K562 (cell line): ENCODE data around the gene GCG. TPM values are rescaled to one million over a fixed set of nuclear protein-coding genes. Genes with fewer than 3 reads are reported as not detected.

Source experiments
- ATAC-seq: fragments of 200-7000 bp; cut with Tn5 transposase; 3 replicates; pipeline ENCODE4 v1.9.1; 2020; ENCODE audit warnings: moderate library complexity
- BruUV-seq: library from RNA; stranded (reverse); fragments of 400-500 nt; replicated peaks from 2 replicates; lab custom pipeline; 2021; lab: Mats Ljungman, UMichigan
- CTCF ChIA-PET: fragments of 300-600 bp; formaldehyde crosslinking; extraction: SDS; loops from one replicate; lab custom pipeline; 2021; ENCODE audit warnings: low intra/inter-chr PET ratio; lab: Yijun Ruan, JAX
- POLR2A ChIA-PET: fragments of 300-600, 350-650 bp; sonication (Branson Sonifier 250); formaldehyde crosslinking; extraction: SDS; loops from one replicate; lab custom pipeline; 2021; ENCODE audit warnings: antibody characterized with exemption, inconsistent platforms; lab: Yijun Ruan, JAX
- DNase-seq, 4 experiments: peaks; one replicate each; pipeline versions ENCODE4 v3.0.0 to v3.0.0-alpha.2; 2011 to 2018; ENCODE audit warnings: low spot score in 3 of 4, mixed read lengths in 3 of 4; ENCODE audit errors: extremely low read depth in 1 of 4
- FAIRE-seq: peaks from 2 replicates; lab custom pipeline; 2011; peaks lifted over from hg19 to GRCh38; lab: Jason Lieb, UNC
- H2AFZ ChIP-seq: 2 replicates; pipeline ENCODE4 v1.6.0; 2011; ENCODE audit warnings: low read depth, low read length, control low read depth, inconsistent platforms
- H3K27ac ChIP-seq: fragments of 200-600 bp; 3 replicates; pipeline ENCODE4 v1.8.0; 2011; ENCODE audit warnings: low read depth, mild to moderate bottlenecking, control low read depth, inconsistent platforms, low read length, moderate library complexity, mixed read lengths; ENCODE audit errors: extremely low read depth
- H3K27me3 ChIP-seq, 2 experiments: fragments of 300-600 bp in 1 of 2; 2 replicates in 1 of 2; 3 replicates in 1 of 2; pipeline versions ENCODE4 v1.6.0 to v1.8.0; 2011; ENCODE audit warnings: inconsistent platforms in 2 of 2, low read length in 2 of 2, mild to moderate bottlenecking in 1 of 2, mixed read lengths in 1 of 2, moderate library complexity in 1 of 2; ENCODE audit not compliant: control insufficient read depth in 2 of 2, insufficient read depth in 2 of 2
- H3K36me3 ChIP-seq: fragments of 300-600 bp; 3 replicates; pipeline ENCODE4 v1.8.0; 2011; ENCODE audit warnings: mild to moderate bottlenecking, low read length, inconsistent platforms; ENCODE audit not compliant: control insufficient read depth, insufficient read depth
- H3K4me1 ChIP-seq, 2 experiments: fragments of 200-600 bp in 1 of 2; replicated peaks in 1 of 2; 2 replicates in 1 of 2; 3 replicates in 1 of 2; pipeline versions ENCODE4 v1.5.1 to v1.8.0; 2011; ENCODE audit warnings: inconsistent platforms in 2 of 2, low read length in 2 of 2, mild to moderate bottlenecking in 1 of 2, mixed read lengths in 1 of 2, moderate library complexity in 1 of 2; ENCODE audit not compliant: control insufficient read depth in 2 of 2, insufficient read depth in 2 of 2
- H3K4me2 ChIP-seq: 2 replicates; pipeline ENCODE4 v1.6.1; 2011; ENCODE audit warnings: low read length, control low read depth, inconsistent platforms, mixed read lengths; ENCODE audit not compliant: insufficient read depth
- H3K4me3 ChIP-seq: fragments of 200-600 bp; sonication (generic), shearing (Covaris generic); 2 replicates; pipeline ENCODE4 v1.5.1; 2016; ENCODE audit warnings: control low read depth, inconsistent platforms
- H3K79me2 ChIP-seq: fragments of 200-600 bp; 3 replicates; pipeline ENCODE4 v1.8.0; 2011; ENCODE audit warnings: low read length, inconsistent platforms; ENCODE audit not compliant: control insufficient read depth, insufficient read depth
- H3K9ac ChIP-seq, 2 experiments: 2 replicates each; pipeline versions ENCODE4 v1.6.0 to v1.6.1; 2011; ENCODE audit warnings: low read depth in 2 of 2, low read length in 2 of 2, control low read depth in 1 of 2, inconsistent platforms in 1 of 2, mild to moderate bottlenecking in 1 of 2, mixed read lengths in 1 of 2; ENCODE audit not compliant: insufficient read depth in 1 of 2
- H3K9me1 ChIP-seq: one replicate; pipeline ENCODE4 v1.6.0; 2011; ENCODE audit warnings: inconsistent platforms, mild to moderate bottlenecking, low read length, moderate library complexity; ENCODE audit not compliant: control insufficient read depth, insufficient read depth
- H3K9me3 ChIP-seq: replicated peaks from 2 replicates; pipeline ENCODE4 v1.5.1; 2011; ENCODE audit warnings: low read depth, low read length, inconsistent platforms; ENCODE audit not compliant: control insufficient read depth, insufficient read depth
- H4K20me1 ChIP-seq: replicated peaks from 2 replicates; pipeline ENCODE4 v1.6.1; 2011; ENCODE audit warnings: low read length, inconsistent platforms, mixed read lengths; ENCODE audit not compliant: control insufficient read depth, insufficient read depth
- DLX4 ChIP-seq: fragments of 250-450 bp; sonication (Bioruptor Pico); IDR thresholded peaks from 2 replicates; pipeline ENCODE4 v1.6.1; 2021; ENCODE audit warnings: mild to moderate bottlenecking
- E2F8 ChIP-seq: fragments of 450-650 bp; IDR thresholded peaks from 2 replicates; pipeline ENCODE4 v1.7.1; 2018; ENCODE audit warnings: mild to moderate bottlenecking, low read depth; ENCODE audit not compliant: partially characterized antibody
- KLF6 ChIP-seq: fragments of 250-450 bp; sonication (Bioruptor Pico); IDR thresholded peaks from 2 replicates; pipeline ENCODE4 v1.4.0; 2020; ENCODE audit warnings: mild to moderate bottlenecking, moderate library complexity, borderline replicate concordance
- RREB1 ChIP-seq: fragments of 250-450 bp; sonication (Bioruptor Pico); IDR thresholded peaks from 2 replicates; pipeline ENCODE4 v1.4.0; 2020
- TEAD2 ChIP-seq: fragments of 450-650 bp; IDR thresholded peaks from 2 replicates; pipeline ENCODE4 v1.6.1; 2016; ENCODE audit warnings: missing genetic modification characterization, control low read depth, missing compliant biosample characterization
- TRIM24 ChIP-seq, 2 experiments: fragments of 450-650 bp; IDR thresholded peaks; 2 replicates each; pipeline ENCODE4 v1.6.1; 2016
- ZNF584 ChIP-seq: fragments of 200-800 bp; sonication (Bioruptor generic); IDR thresholded peaks from 2 replicates; pipeline ENCODE4 v1.6.1; 2016; ENCODE audit warnings: low read depth, mild to moderate bottlenecking, missing genetic modification characterization, missing compliant biosample characterization
- ZNF639 ChIP-seq, 2 experiments: fragments of 200-800 bp in 1 of 2; sonication (Bioruptor generic) in 1 of 2; sonication (generic) in 1 of 2; formaldehyde crosslinking in 1 of 2; IDR thresholded peaks in 1 of 2; conservative IDR thresholded peaks in 1 of 2; 2 replicates each; pipeline versions ENCODE4 v1.5.0 to v1.6.1; 2016 to 2020; ENCODE audit warnings: missing compliant biosample characterization in 1 of 2, missing genetic modification characterization in 1 of 2, missing genetic modification reagents in 1 of 2
- WGBS: fragments of 100-300 bp; shearing (Covaris generic); methylation state at CpG from one replicate; pipeline ENCODE4 v1.1.6; 2016; ENCODE audit warnings: low coverage, mixed read lengths; ENCODE audit not compliant: insufficient coverage; ENCODE audit errors: missing lambda C conversion rate; 5-methylcytosine and 5-hydroxymethylcytosine counted together
- in situ Hi-C: fragments of 300-500 bp; cut with MboI; formaldehyde crosslinking; loops from 4 replicates; pipeline ENCODE4 v1.15.0; 2018; ENCODE audit warnings: inconsistent platforms, mixed read lengths
- intact Hi-C: fragments of 100-400 bp; cut with micrococcal nuclease; formaldehyde crosslinking; loops from 2 replicates; pipeline ENCODE4 v1.14.2; 2022
- polyA plus RNA-seq, 8 experiments: library from polyadenylated mRNA; depleted of rRNA in 4 of 8; stranded (reverse) in 5 of 8; unstranded in 3 of 8; fragments of >200 nt; fragmentation: Nextera tagmentation in 2 of 8; fragmentation: Illumina TruSeq in 1 of 8; extraction: Ambion mirVana in 2 of 8; extraction: Trizol in 1 of 8; gene quantifications; 2 replicates each; pipeline versions ENCODE4 v1.2.1 to v1.2.3, GENCODE V29; 2011 to 2014; ENCODE audit warnings: inconsistent platforms in 1 of 8, missing spikeins in 1 of 8
- total RNA-seq, 7 experiments: library from RNA; depleted of rRNA in 6 of 7; stranded (reverse); fragments of >200 nt in 6 of 7; fragmentation: Illumina TruSeq in 2 of 7; extraction: Trizol in 2 of 7; gene quantifications; 2 replicates each; pipeline versions ENCODE4 v1.2.1 to v1.2.3, GENCODE V29; 2011 to 2021; ENCODE audit warnings: low replicate concordance in 1 of 7

GCG gene
- total and polyA plus RNA-seq, 9 of the 15 experiments (the other 6 are each of a cell fraction or from before 2014, with no cell fraction given), result not detected

- TF ChIP-seq DLX4 (CRISPR knock-in tag), result no peak
These were observed 44.6 kb upstream of the GCG start (continued) for GRCh38 chr2:162196638-162197037.

GRCh38 chr2:162188451-162188850 is 36.4 kb upstream of the GCG start:
- H2AFZ ChIP-seq, result no peak overlapping the region
- no peaks in the 10 kb centered on the region for H3K4me1 ChIP-seq
- no peak overlapping the region for H3K27ac ChIP-seq
- no peaks in the 10 kb centered on the region for H3K79me2 ChIP-seq
- no peaks in the 10 kb centered on the region for H3K36me3 ChIP-seq
- H3K27me3 ChIP-seq, result no peaks in the 10 kb centered on the region
- H3K9ac ChIP-seq, result no peak overlapping the region
- H3K4me2 ChIP-seq, result no peak overlapping the region
- no TSS peak for BruUV-seq
- intact Hi-C loops (no loop called here), in situ Hi-C loops (no loop called here)
- 2% methylated on average over 3 of the region's 3 CpGs for WGBS
- no peak overlapping the region for H3K4me3 ChIP-seq
- FAIRE-seq (no peak), DNase-seq (no peak), ATAC-seq (no peak)
- H3K9me3 ChIP-seq, result 0 out of 2 replicates have a peak, but pooled peaks cover 4% of the 10 kb centered on the region
- H3K9me1 ChIP-seq, result no peaks in the 10 kb centered on the region
- ChIA-PET POLR2A (no interaction called here), CTCF (no interaction called here)
- H4K20me1 ChIP-seq, result no peaks in the 10 kb centered on the region
- TF ChIP-seq KLF6 (CRISPR knock-in tag) (no peak), ZNF639 (CRISPR knock-in tag; conservative IDR thresholded peaks at IDR 0.05 in 1 of 2, IDR thresholded peaks at IDR 0.05 in 1 of 2) (no peak), E2F8 (no peak), ZNF584 (CRISPR knock-in tag) (no peak), RREB1 (no peak), TEAD2 (tag) (no peak), TRIM24 (IDR thresholded peaks at IDR 0.05) (no peak)
